NT2/D1 (cell line): ENCODE measurements around the gene EMC9.

Source experiments
- SUZ12 ChIP-seq: IDR thresholded peaks from 2 replicates; pipeline ENCODE4 v1.6.1; 2011; ENCODE audit not compliant: insufficient read length, insufficient read depth; ENCODE audit errors: extremely low read depth
- ZNF274 ChIP-seq: IDR thresholded peaks from 2 replicates; pipeline ENCODE4 v1.6.1; 2011; ENCODE audit warnings: mild to moderate bottlenecking, low read depth, low read length

DNA sequence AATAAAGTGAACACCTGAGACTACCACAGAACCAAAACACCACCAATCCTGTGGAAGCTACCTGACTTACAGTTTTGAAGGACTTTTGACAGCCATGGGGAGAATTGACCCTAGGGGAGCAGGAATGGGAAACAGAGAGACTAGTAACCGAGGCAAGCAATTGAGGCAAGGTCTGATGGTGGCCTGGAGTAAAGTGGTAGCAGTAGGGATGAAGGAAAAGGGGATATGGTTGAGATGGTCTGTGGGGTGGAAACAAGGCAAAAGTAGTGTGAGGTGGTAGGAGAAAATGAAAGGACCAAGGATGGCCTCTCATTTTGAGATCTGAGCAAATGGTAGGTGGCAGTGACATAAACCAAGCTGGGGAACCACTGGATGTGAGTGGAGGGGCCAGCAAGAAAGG, 15.4 kb upstream of the EMC9 start:
- TF ChIP-seq SUZ12 (no peak), ZNF274 (no peak)
